Keratinocyte (primary cell): Measurements from ENCODE around the gene FHOD1. TPM values are rescaled to one million over a fixed set of nuclear protein-coding genes. Genes with fewer than 3 reads are reported as not detected.
A peak's percentile ranks its signal among the peaks of the same experiment; 100 is the strongest.

Source experiments
- DNase-seq: peaks from one replicate; pipeline ENCODE4 v3.0.0-alpha.2; 2011; ENCODE audit warnings: low read depth, missing footprints, low spot score
- FAIRE-seq: peaks from 2 replicates; lab custom pipeline; 2011; peaks lifted over from hg19 to GRCh38; lab: Jason Lieb, UNC
- H2AFZ ChIP-seq: 2 replicates; pipeline ENCODE4 v1.6.0; 2012; ENCODE audit warnings: low read length, control low read depth, inconsistent platforms; ENCODE audit not compliant: control insufficient read depth
- H3K27ac ChIP-seq: 2 replicates; pipeline ENCODE4 v1.5.1; 2011; ENCODE audit warnings: low read length; ENCODE audit not compliant: control insufficient read depth, insufficient read depth
- H3K27me3 ChIP-seq: 3 replicates; pipeline ENCODE4 v1.6.0; 2011; ENCODE audit warnings: low read length; ENCODE audit not compliant: control insufficient read depth, insufficient read depth; ENCODE audit errors: extremely low read depth
- H3K36me3 ChIP-seq, 2 experiments: 2 replicates in 1 of 2; 3 replicates in 1 of 2; pipeline ENCODE4 v1.5.1; 2011; ENCODE audit warnings: low read length in 2 of 2, mild to moderate bottlenecking in 1 of 2; ENCODE audit not compliant: control insufficient read depth in 2 of 2, insufficient read depth in 2 of 2; ENCODE audit errors: extremely low read depth in 1 of 2
- H3K4me1 ChIP-seq: 3 replicates; pipeline ENCODE4 v1.5.1; 2011; ENCODE audit warnings: low read length; ENCODE audit not compliant: control insufficient read depth, insufficient read depth; ENCODE audit errors: extremely low read depth
- H3K4me2 ChIP-seq: 3 replicates; pipeline ENCODE4 v1.6.0; 2011; ENCODE audit warnings: low read depth, low read length; ENCODE audit not compliant: control insufficient read depth, insufficient read depth; ENCODE audit errors: extremely low read depth
- H3K4me3 ChIP-seq, 3 experiments: fragments of 200-600 bp in 1 of 3; sonication (generic) in 1 of 3; 2 replicates in 2 of 3; 3 replicates in 1 of 3; pipeline ENCODE4 v1.5.1; 2011 to 2016; ENCODE audit warnings: low read length in 3 of 3, mild to moderate bottlenecking in 3 of 3, control low read depth in 2 of 3, inconsistent platforms in 1 of 3, low read depth in 1 of 3, mixed read lengths in 1 of 3, mixed run types in 1 of 3, moderate library complexity in 1 of 3; ENCODE audit not compliant: control insufficient read depth in 2 of 3, insufficient read depth in 2 of 3; ENCODE audit errors: extremely low read depth in 1 of 3
- H3K79me2 ChIP-seq: 2 replicates; pipeline ENCODE4 v1.6.0; 2012; ENCODE audit warnings: low read length; ENCODE audit not compliant: control insufficient read depth, insufficient read depth
- H3K9ac ChIP-seq: 3 replicates; pipeline ENCODE4 v1.6.0; 2011; ENCODE audit warnings: low read length; ENCODE audit not compliant: control insufficient read depth, insufficient read depth; ENCODE audit errors: extremely low read depth
- H3K9me1 ChIP-seq: 3 replicates; pipeline ENCODE4 v1.6.0; 2011; ENCODE audit warnings: low read length; ENCODE audit not compliant: control insufficient read depth, insufficient read depth; ENCODE audit errors: extremely low read depth
- H3K9me3 ChIP-seq: 2 replicates; pipeline ENCODE4 v1.5.1; 2012; ENCODE audit warnings: low read depth, low read length; ENCODE audit not compliant: control insufficient read depth
- H4K20me1 ChIP-seq: 3 replicates; pipeline ENCODE4 v1.6.0; 2011; ENCODE audit warnings: low read length; ENCODE audit not compliant: control insufficient read depth, insufficient read depth; ENCODE audit errors: extremely low read depth
- EZH2 ChIP-seq: IDR thresholded peaks from one replicate; pipeline ENCODE4 v1.6.1; 2012; ENCODE audit warnings: inconsistent platforms, mild to moderate bottlenecking, low read length, moderate library complexity
- dilution Hi-C: fragments of 300-500 bp; cut with MboI; formaldehyde crosslinking; loops from one replicate; pipeline ENCODE4 v1.7.0; 2020; ENCODE audit warnings: low sequenced_read_pairs; ENCODE audit not compliant: extremely low pct_ligation_motif_present
- polyA plus RNA-seq, 5 experiments: library from polyadenylated mRNA; depleted of rRNA in 3 of 5; stranded (reverse) in 3 of 5; stranded (forward) in 1 of 5; unstranded in 1 of 5; fragments of >200 nt; gene quantifications; 1 replicate in 1 of 5; 2 replicates in 3 of 5; 3 replicates in 1 of 5; pipeline versions ENCODE4 v1.2.1 to v1.2.3, GENCODE V29; 2011 to 2012; ENCODE audit warnings: missing spikeins in 2 of 5, low read depth in 1 of 5, low replicate concordance in 1 of 5
- TF ChIP-seq, protein P1 (sequence below), 3 experiments: IDR thresholded peaks in 1 of 3; conservative IDR thresholded peaks in 1 of 3; optimal IDR thresholded peaks in 1 of 3; 2 replicates in 2 of 3; 3 replicates in 1 of 3; pipeline versions ENCODE3 to v1.5.1; 2011; ENCODE audit warnings: low read length in 3 of 3, mild to moderate bottlenecking in 3 of 3, moderate library complexity in 2 of 3, control low read depth in 1 of 3, inconsistent platforms in 1 of 3; ENCODE audit not compliant: insufficient read depth in 2 of 3; ENCODE audit errors: extremely low read depth in 1 of 3

Gene FHOD1
- polyA plus RNA-seq, 1 donor (not counting 4 experiments of a cell fraction or from before 2014, with no cell fraction given): 29.4 TPM

GRCh38 chr16:67279296-67280089, 32.2 kb upstream of the FHOD1 start, which contains the start of gene PLEKHG4:
TSS of gene PLEKHG4 (plus strand) at chr16:67279532. CDS start at chr16:67280045, 513 bp downstream.
- dilution Hi-C loops: no loop called here
- FAIRE-seq: no peak
- H2AFZ ChIP-seq: peak within 1 kb of the TSS; percentile 22

DNA sequence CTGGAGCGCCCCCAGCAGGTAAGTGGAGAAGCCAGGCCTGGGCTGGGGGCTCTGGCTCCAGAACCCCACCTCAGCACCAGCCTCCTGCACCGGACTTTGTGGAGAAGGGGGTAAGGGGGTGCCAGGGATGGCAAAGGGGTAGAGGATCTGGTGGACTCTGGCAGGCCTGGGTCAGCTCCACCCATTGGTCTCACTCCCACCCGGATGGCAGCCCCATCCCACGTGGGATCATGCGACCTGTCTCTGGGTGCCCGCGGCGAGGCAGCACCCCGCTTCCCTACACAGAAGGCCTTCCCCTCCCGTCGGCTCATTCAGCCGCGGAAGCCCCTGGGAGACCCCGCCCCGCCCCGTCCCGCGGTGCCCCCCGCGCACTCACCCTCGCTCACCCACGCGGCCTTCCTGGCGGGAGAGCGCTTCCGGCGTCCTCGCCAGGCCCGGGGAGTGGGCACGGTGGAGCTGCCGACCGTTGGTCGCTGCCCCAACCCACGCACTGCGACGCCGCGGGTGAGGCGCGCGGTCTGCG, 31.6 kb upstream of the FHOD1 start:
- Histone ChIP-seq H3K4me2 (peak overlapping the region; percentile 59), H4K20me1 (no peaks in the 10 kb centered on the region), H3K9me1 (no peaks in the 10 kb centered on the region), H3K36me3 (no peaks in the 10 kb centered on the region), H3K9me3 (no peaks in the 10 kb centered on the region), H3K4me1 (peaks cover 23% of the 10 kb centered on the region), H2AFZ (peak overlapping the region; percentile 22), H3K27ac (no peak overlapping the region), H3K27me3 (peaks cover 42% of the 10 kb centered on the region), H3K79me2 (no peaks in the 10 kb centered on the region), H3K4me3 (peak overlapping the region; percentile 29 to 63 (median 47)), H3K9ac (peak overlapping the region; percentile 65)
- dilution Hi-C loops: no loop called here
- DNase-seq: no peak
- TF ChIP-seq, protein P1, sequence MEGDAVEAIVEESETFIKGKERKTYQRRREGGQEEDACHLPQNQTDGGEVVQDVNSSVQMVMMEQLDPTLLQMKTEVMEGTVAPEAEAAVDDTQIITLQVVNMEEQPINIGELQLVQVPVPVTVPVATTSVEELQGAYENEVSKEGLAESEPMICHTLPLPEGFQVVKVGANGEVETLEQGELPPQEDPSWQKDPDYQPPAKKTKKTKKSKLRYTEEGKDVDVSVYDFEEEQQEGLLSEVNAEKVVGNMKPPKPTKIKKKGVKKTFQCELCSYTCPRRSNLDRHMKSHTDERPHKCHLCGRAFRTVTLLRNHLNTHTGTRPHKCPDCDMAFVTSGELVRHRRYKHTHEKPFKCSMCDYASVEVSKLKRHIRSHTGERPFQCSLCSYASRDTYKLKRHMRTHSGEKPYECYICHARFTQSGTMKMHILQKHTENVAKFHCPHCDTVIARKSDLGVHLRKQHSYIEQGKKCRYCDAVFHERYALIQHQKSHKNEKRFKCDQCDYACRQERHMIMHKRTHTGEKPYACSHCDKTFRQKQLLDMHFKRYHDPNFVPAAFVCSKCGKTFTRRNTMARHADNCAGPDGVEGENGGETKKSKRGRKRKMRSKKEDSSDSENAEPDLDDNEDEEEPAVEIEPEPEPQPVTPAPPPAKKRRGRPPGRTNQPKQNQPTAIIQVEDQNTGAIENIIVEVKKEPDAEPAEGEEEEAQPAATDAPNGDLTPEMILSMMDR (optimal IDR thresholded peaks at IDR 0.05 in 1 of 3, IDR thresholded peaks at IDR 0.05 in 1 of 3, conservative IDR thresholded peaks at IDR 0.05 in 1 of 3; ENCODE audit: extremely low read depth in 1 of 3, insufficient read depth in 2 of 3, low read length in 3 of 3): peak; percentile 28 to 62 (median 28)
- TF ChIP-seq EZH2: no peak
- FAIRE-seq: no peak

More at GRCh38 chr16:67279296-67280089, 32.2 kb upstream of the FHOD1 start, which contains the start of gene PLEKHG4:
- H3K4me2 ChIP-seq: peak within 1 kb of the TSS; percentile 59
- TF ChIP-seq, protein P1 (optimal IDR thresholded peaks at IDR 0.05 in 1 of 3, IDR thresholded peaks at IDR 0.05 in 1 of 3, conservative IDR thresholded peaks at IDR 0.05 in 1 of 3; ENCODE audit: extremely low read depth in 1 of 3, insufficient read depth in 2 of 3, low read length in 3 of 3): peak; percentile 38 to 82 (median 72)
- TF ChIP-seq EZH2: no peak
- DNase-seq: no peak
- H3K4me3 ChIP-seq: peak within 1 kb of the TSS; percentile 29 to 63 (median 47)
- H3K4me1 ChIP-seq: peaks cover 23% of the 10 kb centered on the region
- H3K9me3 ChIP-seq: no peaks in the 10 kb centered on the region
- no peak within 1 kb of the TSS for H3K27ac ChIP-seq
- no peaks in the 10 kb centered on the region for H3K79me2 ChIP-seq
- H3K27me3 ChIP-seq: peaks cover 49% of the 10 kb centered on the region
- H3K9me1 ChIP-seq: no peaks in the 10 kb centered on the region
- H3K9ac ChIP-seq: peak within 1 kb of the TSS; percentile 65
- H3K36me3 ChIP-seq: no peaks in the 10 kb centered on the region
- no peaks in the 10 kb centered on the region for H4K20me1 ChIP-seq
